SK-MEL-5 (cell line): ENCODE results near the gene LRRC3. TPM values are rescaled to one million over a fixed set of nuclear protein-coding genes. Genes with fewer than 3 reads are reported as not detected.
"Not testable (repeated sequence)": the region's sequence is repeated elsewhere in the genome, so short reads cannot be mapped to it uniquely, and the experiment has no call there.

ENCODE experiments used
- DNase-seq: peaks from one replicate; pipeline ENCODE4 v3.0.0-alpha.2; 2016; ENCODE audit warnings: low read depth, low spot score
- in situ Hi-C: cut with HindIII; loops from 2 replicates; pipeline ENCODE4 v1.10.0; 2016; ENCODE audit warnings: low sequenced_read_pairs, high pct_unique_total_duplicates, low pct_unique_long_range_greater_than_20kb
- total RNA-seq: library from RNA; depleted of rRNA; stranded (reverse); fragments of >200 nt; shearing (Covaris generic); gene quantifications from 2 replicates; pipeline ENCODE4 v1.2.3, GENCODE V29; 2014

LRRC3 gene
- total RNA-seq, 1 experiment from 2014 or later, result 1.5 TPM

GRCh38 chr21:44498280-44499210 is 43.2 kb downstream of the LRRC3 start:
- DNase-seq, result no peak
- in situ Hi-C loops, result no loop called here

- no peak for DNase-seq
- in situ Hi-C loops, result no loop called here
Measured at GRCh38 chr21:44499211-44499560, 43.9 kb downstream of the LRRC3 start.

- in situ Hi-C loops, result no loop called here
- DNase-seq, result no peak
Measured at GRCh38 chr21:44499631-44500030, 44.3 kb downstream of the LRRC3 start.

GRCh38 chr21:44500111-44500510 is 44.8 kb downstream of the LRRC3 start:
- in situ Hi-C loops, result no loop called here
- no peak for DNase-seq

- no peak for DNase-seq
- in situ Hi-C loops, result no loop called here
Measured at GRCh38 chr21:44502171-44502958, 47.1 kb downstream of the LRRC3 start.

GRCh38 chr21:44503006-44503889 is 47.9 kb downstream of the LRRC3 start:
- DNase-seq, in situ Hi-C loops: not testable (repeated sequence)

GRCh38 chr21:44503901-44504399 is 48.6 kb downstream of the LRRC3 start:
- in situ Hi-C loops, result no loop called here
- DNase-seq, result no peak

GRCh38 chr21:44505673-44506278 is 50.5 kb downstream of the LRRC3 start:
- in situ Hi-C loops, result no loop called here
- DNase-seq, result no peak

- no peak for DNase-seq
- in situ Hi-C loops, result no loop called here
Measured at GRCh38 chr21:44506279-44507255, 51.3 kb downstream of the LRRC3 start.

- DNase-seq, result no peak
- in situ Hi-C loops, result no loop called here
Measured at GRCh38 chr21:44507673-44508425, 52.5 kb downstream of the LRRC3 start.

- in situ Hi-C loops, result no loop called here
- no peak for DNase-seq
Measured at GRCh38 chr21:44508426-44508710, 53.1 kb downstream of the LRRC3 start.

GRCh38 chr21:44508711-44509445 is 53.6 kb downstream of the LRRC3 start:
- DNase-seq, result no peak
- in situ Hi-C loops, result no loop called here

- in situ Hi-C loops, result no loop called here
- DNase-seq, result peak; percentile 56
Measured at GRCh38 chr21:44509539-44509938, 54.2 kb downstream of the LRRC3 start.

GRCh38 chr21:44510109-44510507 is 54.8 kb downstream of the LRRC3 start:
- no peak for DNase-seq
- in situ Hi-C loops, result no loop called here

GRCh38 chr21:44510508-44511218 is 55.4 kb downstream of the LRRC3 start:
- in situ Hi-C loops, result no loop called here
- peak; percentile 51 for DNase-seq
